ENCODE data around the gene PPIL6. TPM values are rescaled to one million over a fixed set of nuclear protein-coding genes. Genes with fewer than 3 reads are reported as not detected.

PPIL6 gene
- total and polyA plus RNA-seq, 2 donors (not counting 1 experiment from before 2014, with no cell fraction given) = 0.85 to 1.8 TPM

DNA sequence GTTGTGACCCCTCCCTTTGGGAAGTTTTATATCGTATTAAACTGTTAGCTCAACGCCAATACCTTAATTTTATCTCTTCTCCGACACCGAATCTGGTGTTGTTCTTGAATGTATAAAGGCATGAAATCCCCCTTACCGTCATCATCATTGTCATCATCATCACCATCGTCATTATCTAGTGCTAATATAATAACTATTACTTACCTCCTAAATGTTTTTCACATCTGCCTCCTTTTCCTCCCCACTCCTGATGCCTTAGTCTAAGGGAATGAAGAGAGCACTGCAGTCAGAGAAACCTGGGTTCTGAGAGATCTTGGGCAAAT, 43.3 kb upstream of the PPIL6 start:
- Histone ChIP-seq H3K36me3 (replicated peaks in 1 of 2; ENCODE audit: control extremely low read depth in 1 of 2, control insufficient read depth in 1 of 2, extremely low read depth in 1 of 2, insufficient read depth in 2 of 2, low read length in 1 of 2) (peaks cover 6 to 18% of the 10 kb centered on the region in 2 experiments), H3K4me3 (ENCODE audit: control extremely low read depth in 1 of 5, extremely low read depth in 1 of 5, insufficient read depth in 1 of 5, low read depth in 2 of 5, low read length in 4 of 5) (peak overlapping the region; percentile 43 to 65 (median 59)), H3K9ac (ENCODE audit: low read length) (peak overlapping the region; percentile 68), H3K9me3 (ENCODE audit: control extremely low read depth in 1 of 3, control insufficient read depth in 2 of 3, insufficient read depth in 1 of 3, low read length in 2 of 3) (no peaks in the 10 kb centered on the region), H3K4me1 (ENCODE audit: control insufficient read depth in 2 of 2, insufficient read depth in 2 of 2, low read length in 2 of 2) (peaks cover 34 to 51% of the 10 kb centered on the region in 2 donors), H3K4me2 (replicated peaks; ENCODE audit: low read depth, low read length, poor library complexity, severe bottlenecking) (peak overlapping the region; percentile 79), H4K20me1 (ENCODE audit: control insufficient read depth, insufficient read depth, low read length, poor library complexity, severe bottlenecking) (no peaks in the 10 kb centered on the region), H3K79me2 (ENCODE audit: control insufficient read depth, insufficient read depth, low read length) (peaks cover 43% of the 10 kb centered on the region), H3K27ac (ENCODE audit: low read length in 2 of 2) (peak overlapping the region; percentile 65 to 79), H2AFZ (ENCODE audit: insufficient read depth, low read depth, low read length, poor library complexity, severe bottlenecking) (peak overlapping the region; percentile 78), H3K27me3 (replicated peaks in 1 of 4; ENCODE audit: control extremely low read depth in 1 of 4, control insufficient read depth in 3 of 4, insufficient read depth in 4 of 4, low read length in 3 of 4) (no peaks in the 10 kb centered on the region)
- DNase-seq (no peak), ATAC-seq (ENCODE audit: low read depth) (peak; percentile 1)
- ChIA-PET POLR2A (interaction anchor here (1.6 kb wide), 1 partner anchor 27 kb away, joined by 3 read pairs; no protein-coding TSS in a partner anchor), CTCF (no interaction called here)
- intact Hi-C loops (cut with micrococcal nuclease) = loop anchor here (1.0 to 10.0 kb wide), 7 partner anchors 28 to 1331 kb away; partner anchors contain the start of genes AK9, CDC40, CDK19 and CEP57L1
- no CpG with 5 or more reads among the region's 6 CpGs for WGBS (ENCODE audit: insufficient coverage)
- Mint-ChIP-seq H3K4me1 (peaks cover 45% of the 10 kb centered on the region), H3K9me3 (ENCODE audit: insufficient read depth) (no peaks in the 10 kb centered on the region), H3K4me3 (peak overlapping the region; percentile 90), H3K27ac (peak overlapping the region; percentile 85), H3K27me3 (no peaks in the 10 kb centered on the region)
- TF ChIP-seq EZH2 (IDR thresholded peaks at IDR 0.05; ENCODE audit: borderline replicate concordance, insufficient read depth, low read depth, low read length, poor library complexity, severe bottlenecking) = no peak
- TF ChIP-seq, protein P1, sequence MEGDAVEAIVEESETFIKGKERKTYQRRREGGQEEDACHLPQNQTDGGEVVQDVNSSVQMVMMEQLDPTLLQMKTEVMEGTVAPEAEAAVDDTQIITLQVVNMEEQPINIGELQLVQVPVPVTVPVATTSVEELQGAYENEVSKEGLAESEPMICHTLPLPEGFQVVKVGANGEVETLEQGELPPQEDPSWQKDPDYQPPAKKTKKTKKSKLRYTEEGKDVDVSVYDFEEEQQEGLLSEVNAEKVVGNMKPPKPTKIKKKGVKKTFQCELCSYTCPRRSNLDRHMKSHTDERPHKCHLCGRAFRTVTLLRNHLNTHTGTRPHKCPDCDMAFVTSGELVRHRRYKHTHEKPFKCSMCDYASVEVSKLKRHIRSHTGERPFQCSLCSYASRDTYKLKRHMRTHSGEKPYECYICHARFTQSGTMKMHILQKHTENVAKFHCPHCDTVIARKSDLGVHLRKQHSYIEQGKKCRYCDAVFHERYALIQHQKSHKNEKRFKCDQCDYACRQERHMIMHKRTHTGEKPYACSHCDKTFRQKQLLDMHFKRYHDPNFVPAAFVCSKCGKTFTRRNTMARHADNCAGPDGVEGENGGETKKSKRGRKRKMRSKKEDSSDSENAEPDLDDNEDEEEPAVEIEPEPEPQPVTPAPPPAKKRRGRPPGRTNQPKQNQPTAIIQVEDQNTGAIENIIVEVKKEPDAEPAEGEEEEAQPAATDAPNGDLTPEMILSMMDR (IDR thresholded peaks at IDR 0.05) = no peak
